GM12865 (cell line): ENCODE measurements around the gene TIAM2.
A peak's percentile ranks its signal among the peaks of the same experiment; 100 is the strongest.

Experiments
- DNase-seq: peaks from one replicate; pipeline ENCODE4 v3.0.0; 2010; ENCODE audit warnings: low read depth
- H3K4me3 ChIP-seq: 2 replicates; pipeline ENCODE4 v1.5.1; 2011; ENCODE audit warnings: mild to moderate bottlenecking, low read depth, low read length, control low read depth
- CTCF ChIP-seq: IDR thresholded peaks from 2 replicates; pipeline ENCODE4 v1.5.1; 2011; ENCODE audit warnings: low read length, control low read depth, low read depth, inconsistent platforms; ENCODE audit not compliant: insufficient read depth; ENCODE audit errors: missing control alignments

Gene TIAM2

GRCh38 chr6:155171747-155172449 is 176.8 kb downstream of the TIAM2 start:
- peak overlapping the region; percentile 19 for H3K4me3 ChIP-seq
- no peak for TF ChIP-seq CTCF
- no peak for DNase-seq

DNA sequence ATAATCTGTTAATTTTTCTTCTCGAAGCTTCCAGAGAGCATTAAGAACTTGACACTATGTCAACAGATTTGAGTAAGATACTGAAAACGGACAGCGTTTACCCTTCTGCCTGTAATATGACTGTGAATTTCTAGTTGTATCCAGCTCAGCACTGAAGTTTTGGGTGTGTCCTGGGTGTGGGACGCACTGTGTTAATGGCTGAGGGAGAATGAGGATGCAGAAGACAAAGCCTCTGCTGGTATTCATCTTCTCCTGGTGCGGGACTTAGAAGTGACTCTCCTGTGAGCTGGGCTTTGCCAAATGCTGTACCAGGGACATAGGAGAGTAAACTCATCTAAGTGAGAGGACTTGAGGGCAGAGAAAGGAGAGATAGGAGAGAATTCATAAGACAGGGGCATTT is 178.4 kb downstream of the TIAM2 start:
- no peak overlapping the region for H3K4me3 ChIP-seq

GRCh38 chr6:155174576-155175211 is 179.6 kb downstream of the TIAM2 start:
- DNase-seq, result peak; percentile 93
- no peak overlapping the region for H3K4me3 ChIP-seq
- peak; percentile 57 for TF ChIP-seq CTCF

More for the DNA sequence above, 178.4 kb downstream of the TIAM2 start:
- TF ChIP-seq CTCF, result no peak
- no peak for DNase-seq

- peak overlapping the region; percentile 43; the same call in 1 of the 2 replicates for H3K4me3 ChIP-seq
- peak; percentile 56 for TF ChIP-seq CTCF
- DNase-seq, result peak; percentile 86
These were observed 182.3 kb downstream of the TIAM2 start for GRCh38 chr6:155177363-155177961.

DNA sequence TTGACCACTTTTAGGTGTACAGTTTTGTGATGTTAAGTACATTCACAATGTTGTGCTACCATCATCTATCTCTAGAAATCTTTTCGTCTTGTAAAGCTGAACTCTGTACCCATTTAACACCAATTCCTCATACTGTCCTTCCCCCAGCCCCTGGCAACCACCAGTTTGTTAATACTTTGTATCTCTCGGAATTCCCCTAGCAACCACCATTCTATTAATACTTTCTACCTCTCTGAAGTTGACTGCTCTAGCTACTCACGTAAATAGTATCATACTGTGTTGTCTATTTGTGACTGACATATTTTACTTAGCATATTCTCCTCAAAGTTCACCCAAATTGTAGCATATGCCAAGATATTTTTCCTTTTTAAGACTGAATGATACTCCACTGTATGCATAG is 186.4 kb downstream of the TIAM2 start:
- peak; percentile 86 for DNase-seq
- TF ChIP-seq CTCF, result no peak
- H3K4me3 ChIP-seq, result peak overlapping the region; percentile 90

DNA sequence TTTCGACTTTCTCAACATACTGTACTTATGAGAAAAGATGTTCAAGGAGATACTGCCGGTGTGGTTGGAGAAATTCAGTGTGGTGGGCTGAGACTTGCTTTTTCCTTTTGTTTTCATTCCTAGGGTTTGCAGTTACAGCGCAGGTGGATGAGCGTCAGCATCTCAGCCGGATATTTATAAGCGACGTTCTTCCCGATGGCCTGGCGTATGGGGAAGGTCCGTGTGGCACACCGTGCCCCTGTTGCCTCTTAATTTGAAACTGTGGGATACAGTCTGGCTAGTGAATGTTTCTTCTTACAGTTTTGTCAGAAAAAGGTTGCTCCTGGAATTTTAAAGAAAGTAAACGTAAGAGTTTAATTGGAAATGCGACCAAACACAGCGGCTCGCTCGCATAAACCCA is 187.0 kb downstream of the TIAM2 start:
- DNase-seq, result no peak
- TF ChIP-seq CTCF, result no peak
- H3K4me3 ChIP-seq, result peak overlapping the region; percentile 90
